Small intestine (tissue), 16 donors: Measurements from ENCODE around the gene FAM72D. TPM values are rescaled to one million over a fixed set of nuclear protein-coding genes. Genes with fewer than 3 reads are reported as not detected.
"Not testable (repeated sequence)": the region's sequence is repeated elsewhere in the genome, so short reads cannot be mapped to it uniquely, and the experiment has no call there.

Source experiments
- DNase-seq, 2 donors: peaks; one replicate each; pipeline versions ENCODE4 v3.0.0 to v3.0.0-alpha.2; 2013
- FAIRE-seq: peaks from 2 replicates; lab custom pipeline; 2012; peaks lifted over from hg19 to GRCh38; lab: Jason Lieb, UNC
- H3K27ac ChIP-seq, 3 donors: one replicate each; pipeline ENCODE4 v1.5.1; 2013; ENCODE audit warnings: low read length in 2 of 3, mild to moderate bottlenecking in 2 of 3, control low read depth in 1 of 3, inconsistent platforms in 1 of 3, low read depth in 1 of 3, moderate library complexity in 1 of 3
- H3K27me3 ChIP-seq, 3 donors: one replicate each; pipeline ENCODE4 v1.6.1; 2013; ENCODE audit warnings: low read length in 3 of 3, inconsistent platforms in 1 of 3; ENCODE audit not compliant: control insufficient read depth in 3 of 3, insufficient read depth in 3 of 3
- H3K36me3 ChIP-seq, 3 donors: one replicate each; pipeline ENCODE4 v1.6.1; 2013; ENCODE audit warnings: low read length in 3 of 3, inconsistent platforms in 1 of 3, low read depth in 1 of 3, mild to moderate bottlenecking in 1 of 3, moderate library complexity in 1 of 3; ENCODE audit not compliant: control insufficient read depth in 3 of 3, insufficient read depth in 2 of 3
- H3K4me1 ChIP-seq, 3 donors: one replicate each; pipeline ENCODE4 v1.6.1; 2013; ENCODE audit warnings: low read length in 2 of 3, inconsistent platforms in 1 of 3, low read depth in 1 of 3, mild to moderate bottlenecking in 1 of 3, moderate library complexity in 1 of 3; ENCODE audit not compliant: control insufficient read depth in 3 of 3, insufficient read depth in 2 of 3
- H3K4me3 ChIP-seq, 3 donors: one replicate each; pipeline ENCODE4 v1.5.1; 2013; ENCODE audit warnings: low read length in 3 of 3, control low read depth in 1 of 3, inconsistent platforms in 1 of 3, low read depth in 1 of 3, mild to moderate bottlenecking in 1 of 3, moderate library complexity in 1 of 3
- H3K9me3 ChIP-seq, 2 donors: one replicate each; pipeline ENCODE4 v1.6.1; 2013; ENCODE audit warnings: low read depth in 1 of 2, low read length in 1 of 2; ENCODE audit not compliant: control insufficient read depth in 2 of 2, insufficient read depth in 1 of 2
- WGBS, 3 donors: extraction: QIAGEN DNeasy Blood & Tissue Kit; methylation state at CpG; one replicate each; pipeline ENCODE4 v1.1.7; 2013; 5-methylcytosine and 5-hydroxymethylcytosine counted together
- long read RNA-seq, 10 donors: transcript quantifications; one replicate each; lab custom pipeline, GENCODE V29; 2026
- polyA plus RNA-seq, 4 donors: library from polyadenylated mRNA; stranded (reverse) in 3 of 4; unstranded in 1 of 4; fragments of 200-250 nt in 3 of 4; fragments of 120-200 nt in 1 of 4; gene quantifications; one replicate each; pipeline versions ENCODE4 v1.2.1 to v1.2.3, GENCODE V29; 2013
- donor health status: healthy with polysubstance abuse.
- donor health status: control.
- donor health status: control.
- donor health status: Bipolar disorder and iron deficiency.
- donor health status: healthy.

FAM72D gene
- 1 to 10 TPM in 2 of 4 donors, not detected in 2; 1.2 to 2.3 TPM for polyA plus RNA-seq
- long read RNA-seq, donor 1 = 0 reads
- long read RNA-seq, donor 2 = 0 reads
- long read RNA-seq, donor 3 = 0 reads
- long read RNA-seq, donor 4 = 0 reads
- long read RNA-seq, donor 5 = 0 reads
- long read RNA-seq, donor 6 = 0 reads
- long read RNA-seq, donor 7 = 0 reads
- long read RNA-seq, donor 8 = 0 reads
- long read RNA-seq, donor 9 = 0 reads
- long read RNA-seq, donor 10 = 0 reads

DNA sequence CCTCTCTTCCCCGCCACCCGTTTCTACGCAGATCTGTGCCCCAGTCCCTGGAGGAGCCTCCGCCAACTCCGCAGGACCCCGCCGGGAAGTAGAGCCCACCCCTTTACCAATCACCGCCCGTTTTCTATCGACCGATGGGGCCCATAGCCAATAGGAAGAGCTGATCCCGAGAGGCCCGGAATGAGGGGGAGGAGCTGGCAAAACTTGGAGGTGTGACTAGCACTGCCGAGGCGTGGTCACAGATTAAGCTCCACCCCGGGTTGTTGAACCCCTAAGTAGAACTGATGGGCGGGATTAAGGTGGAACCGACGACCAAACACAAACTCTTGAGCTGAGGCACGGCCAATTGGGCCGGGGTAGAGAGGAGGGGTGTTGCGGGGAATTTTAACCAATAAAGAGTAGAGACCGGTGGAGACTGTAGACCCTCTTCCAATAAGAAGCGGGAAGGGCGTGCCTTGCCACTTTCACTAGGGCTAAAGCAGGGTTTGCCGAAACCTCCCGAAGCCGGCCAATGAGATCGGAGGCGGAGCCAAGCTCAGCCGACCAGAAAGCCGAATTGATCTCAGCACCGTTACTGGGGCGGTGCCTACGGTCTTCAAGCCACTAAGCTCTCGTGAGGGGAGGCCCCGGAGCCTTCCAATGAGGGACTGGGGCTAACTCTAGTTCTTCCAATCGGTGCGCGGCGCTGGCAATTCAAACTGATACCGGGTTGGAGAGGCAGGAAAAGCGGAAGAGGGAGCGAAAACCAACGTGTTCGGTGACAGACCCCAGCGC is at the start of gene FAM72D, which contains the start of gene SRGAP2B:
Gene FAM72D, plus strand, starts transcription at position 691 of the 774 bp plus-strand sequence. CDS start 874 bp downstream, outside the sequence.
Gene SRGAP2B, minus strand, starts transcription at position 45 of the 774 bp plus-strand sequence. CDS start 2,427 bp downstream, outside the sequence.
- peak within 1 kb of the TSS in 2 of 3 donors; percentile 36 for H3K4me3 ChIP-seq
- not testable (repeated sequence) for DNase-seq, H3K9me3 ChIP-seq, H3K27me3 ChIP-seq, H3K4me1 ChIP-seq, H3K27ac ChIP-seq, H3K36me3 ChIP-seq
- no CpG with 5 or more reads among the region's 47 CpGs for WGBS, 3 donors
- peak; percentile 96 for FAIRE-seq

GRCh38 chr1:145047553-145047952 is 48.2 kb upstream of the FAM72D start:
- H3K9me3 ChIP-seq, FAIRE-seq, DNase-seq, H3K4me3 ChIP-seq, H3K27ac ChIP-seq, H3K27me3 ChIP-seq, H3K36me3 ChIP-seq, H3K4me1 ChIP-seq: not testable (repeated sequence)
- no CpG with 5 or more reads among the region's 1 CpG for WGBS, 3 donors

DNA sequence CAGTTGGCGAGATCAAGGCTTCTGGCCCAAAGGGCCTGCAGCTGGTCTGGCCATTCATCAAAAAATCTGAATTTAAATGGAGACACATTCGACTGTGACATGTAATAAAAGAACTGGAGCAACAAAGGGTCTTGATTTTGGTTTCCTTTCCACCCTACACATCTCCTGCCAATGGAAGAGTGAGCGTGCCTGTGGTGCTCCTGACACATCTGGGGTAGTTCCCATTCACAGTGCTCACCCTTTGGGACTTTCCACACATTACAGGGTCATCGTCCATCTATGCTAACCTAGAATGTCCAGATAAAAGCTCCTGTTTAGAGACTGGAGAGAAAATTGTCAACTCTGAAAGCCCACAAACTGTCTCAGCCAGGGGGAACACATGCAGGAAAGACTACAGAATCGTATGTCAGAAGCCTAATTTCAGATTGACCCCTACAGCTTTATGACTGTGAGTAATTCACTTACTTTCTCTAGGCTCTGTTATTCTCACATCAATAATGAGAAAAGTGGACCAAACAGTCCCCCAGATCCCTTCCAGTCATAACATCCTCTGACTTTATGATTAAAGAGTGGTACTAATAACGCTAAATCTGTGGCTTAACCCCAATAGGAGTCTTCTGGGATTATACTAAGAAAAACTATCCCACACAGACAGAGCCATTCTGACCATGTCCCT is 47.5 kb upstream of the FAM72D start:
- not testable (repeated sequence) for H3K4me1 ChIP-seq, H3K36me3 ChIP-seq, DNase-seq, H3K4me3 ChIP-seq, H3K9me3 ChIP-seq, H3K27me3 ChIP-seq, FAIRE-seq, H3K27ac ChIP-seq
- WGBS, 3 donors = no CpG with 5 or more reads among the region's 6 CpGs

DNA sequence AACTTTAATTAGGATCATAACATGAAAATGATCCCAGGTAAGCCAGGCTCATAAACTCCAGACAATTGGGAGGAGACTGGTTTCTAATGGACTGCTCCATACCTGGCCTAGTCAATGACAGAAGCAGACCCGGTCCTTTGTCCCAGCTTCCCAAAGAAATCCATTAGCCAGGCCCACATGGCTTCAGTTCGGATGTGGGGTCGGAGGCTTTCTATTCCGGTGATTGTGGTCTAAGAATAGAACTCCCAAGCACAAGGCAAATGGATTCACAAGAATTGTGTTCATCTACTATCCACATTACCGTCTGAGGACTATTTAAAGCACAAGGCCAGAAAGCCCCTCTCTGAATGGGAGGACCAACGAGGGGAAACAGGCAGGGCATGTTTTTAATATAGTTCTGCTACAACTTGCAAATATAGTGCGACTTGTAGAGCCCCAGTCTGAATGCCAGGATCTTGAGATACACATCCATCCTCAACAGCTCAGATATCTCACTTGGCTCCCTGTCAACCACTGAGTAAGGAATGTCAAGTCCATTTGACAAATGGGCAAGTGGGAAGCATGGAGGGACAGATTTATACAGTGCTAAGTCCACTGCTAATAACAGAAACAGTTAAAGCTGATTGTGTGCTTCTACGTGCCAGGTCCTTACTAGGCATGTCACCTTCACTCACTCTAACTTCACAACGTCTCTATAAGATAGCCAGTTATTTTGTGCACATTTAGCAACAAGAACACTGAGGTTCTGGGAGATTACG is 43.6 kb upstream of the FAM72D start:
- no CpG with 5 or more reads among the region's 10 CpGs for WGBS, 3 donors
- not testable (repeated sequence) for H3K9me3 ChIP-seq, H3K27ac ChIP-seq, FAIRE-seq, H3K36me3 ChIP-seq, DNase-seq, H3K27me3 ChIP-seq, H3K4me3 ChIP-seq, H3K4me1 ChIP-seq

GRCh38 chr1:145053428-145053827 is 42.3 kb upstream of the FAM72D start:
- not testable (repeated sequence) for FAIRE-seq

GRCh38 chr1:145055217-145055760 is 40.5 kb upstream of the FAM72D start:
- WGBS, 3 donors = no CpG with 5 or more reads among the region's 4 CpGs
- H3K9me3 ChIP-seq, DNase-seq, H3K27me3 ChIP-seq, H3K4me3 ChIP-seq, H3K27ac ChIP-seq, H3K36me3 ChIP-seq, H3K4me1 ChIP-seq, FAIRE-seq: not testable (repeated sequence)

More at GRCh38 chr1:145053428-145053827, 42.3 kb upstream of the FAM72D start:
- not testable (repeated sequence) for H3K27me3 ChIP-seq, DNase-seq, H3K9me3 ChIP-seq, H3K27ac ChIP-seq, H3K4me1 ChIP-seq, H3K4me3 ChIP-seq, H3K36me3 ChIP-seq
- no CpG with 5 or more reads among the region's 4 CpGs for WGBS, 3 donors

- WGBS, 3 donors = no CpG with 5 or more reads among the region's 3 CpGs
- H3K9me3 ChIP-seq, H3K4me3 ChIP-seq, H3K36me3 ChIP-seq, FAIRE-seq, DNase-seq, H3K27me3 ChIP-seq, H3K4me1 ChIP-seq, H3K27ac ChIP-seq: not testable (repeated sequence)
These were observed 37.6 kb upstream of the FAM72D start for GRCh38 chr1:145058184-145058583.

DNA sequence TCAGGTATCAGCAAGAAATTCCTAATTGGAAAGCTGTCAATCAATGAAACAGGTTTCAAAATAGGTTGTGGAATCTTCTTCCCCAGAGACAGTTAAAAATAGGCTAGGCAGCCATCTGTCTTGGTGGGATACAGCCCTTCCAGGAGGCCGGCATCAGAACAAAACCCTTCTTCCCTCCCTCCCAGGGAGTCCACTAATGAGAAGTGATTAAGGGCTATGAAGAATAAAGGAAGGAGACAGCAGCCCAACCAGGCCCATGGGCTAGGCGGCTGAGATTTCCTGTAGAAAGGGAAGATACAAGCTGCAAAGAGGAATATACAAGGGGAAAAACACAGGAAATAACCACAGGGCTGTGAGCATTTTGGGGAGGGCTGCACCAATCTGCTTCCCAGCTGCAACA is 32.5 kb upstream of the FAM72D start:
- H3K27me3 ChIP-seq, H3K4me3 ChIP-seq, H3K36me3 ChIP-seq, H3K4me1 ChIP-seq, FAIRE-seq, H3K27ac ChIP-seq, DNase-seq, H3K9me3 ChIP-seq: not testable (repeated sequence)
- 40 to 89% (median 64%) methylated on average over 1 of the region's 2 CpGs for WGBS, 3 donors
